ENCODE results near the gene PAMR1.

- TF ChIP-seq YY1 (IDR thresholded peaks at IDR 0.05; ENCODE audit: insufficient read depth, insufficient read length) = no peak
- no peak for TF ChIP-seq SUZ12 (IDR thresholded peaks at IDR 0.05; ENCODE audit: extremely low read depth, insufficient read depth, insufficient read length)
Measured at GRCh38 chr11:35459489-35459888, 65.9 kb downstream of the PAMR1 start.

All from NT2/D1 (cell line).